ENCODE data around the gene S100A14. TPM values are rescaled to one million over a fixed set of nuclear protein-coding genes. Genes with fewer than 3 reads are reported as not detected.

S100A14 gene
- total RNA-seq, 1 donor from 2014 or later: not detected

Other genes starting within 250 kb of the S100A14 start
- gene S100A12, start 240.7 kb downstream of the S100A14 start, total RNA-seq: 0.61 TPM in 1 of 2 replicates, not detected in the other
- gene S100A8, start 225.3 kb downstream of the S100A14 start, total RNA-seq: 0.93 TPM in 1 of 2 replicates, not detected in the other
- gene S100A7A, start 199.8 kb downstream of the S100A14 start, total RNA-seq: not detected in 2 replicates
- not detected in 2 replicates for gene S100A7, start 155.7 kb downstream of the S100A14 start, total RNA-seq
- gene S100A6, start 80.3 kb downstream of the S100A14 start, total RNA-seq: 166 and 186 TPM in 2 replicates
- gene S100A5, start 75.4 kb downstream of the S100A14 start, total RNA-seq: 0.51 TPM in 1 of 2 replicates, not detected in the other
- 315 and 398 TPM in 2 replicates for gene S100A4, start 70.5 kb downstream of the S100A14 start, total RNA-seq
- gene S100A3, start 67.1 kb downstream of the S100A14 start, total RNA-seq: not detected in 2 replicates
- gene S100A2, start 50.5 kb downstream of the S100A14 start, total RNA-seq: 2.0 and 4.4 TPM in 2 replicates
- not detected in 2 replicates for gene S100A16, start 3.2 kb downstream of the S100A14 start, total RNA-seq
- 16.2 and 17.6 TPM in 2 replicates for gene S100A13, start 11.2 kb upstream of the S100A14 start, total RNA-seq
- gene S100A1, start 12.1 kb upstream of the S100A14 start, total RNA-seq: 0.31 and 0.69 TPM in 2 replicates
- gene CHTOP, start 17.7 kb upstream of the S100A14 start, total RNA-seq: 140 and 148 TPM in 2 replicates
- 50.4 and 51.5 TPM in 2 replicates for gene SNAPIN, start 42.4 kb upstream of the S100A14 start, total RNA-seq
- 182 and 191 TPM in 2 replicates for gene ILF2, start 54.7 kb upstream of the S100A14 start, total RNA-seq
- 0.59 and 0.82 TPM in 2 replicates for gene NPR1, start 62.4 kb upstream of the S100A14 start, total RNA-seq
- 81.1 and 88.6 TPM in 2 replicates for gene INTS3, start 111.7 kb upstream of the S100A14 start, total RNA-seq
- 7.8 and 12.6 TPM in 2 replicates for gene SLC27A3, start 159.1 kb upstream of the S100A14 start, total RNA-seq